ENCODE results near the gene SEMA5B. TPM values are rescaled to one million over a fixed set of nuclear protein-coding genes. Genes with fewer than 3 reads are reported as not detected.
A peak's percentile ranks its signal among the peaks of the same experiment; 100 is the strongest.

The SEMA5B gene
- total and polyA plus RNA-seq, 9 of the 15 experiments (the other 6 are each of a cell fraction or from before 2014, with no cell fraction given), result not detected

DNA sequence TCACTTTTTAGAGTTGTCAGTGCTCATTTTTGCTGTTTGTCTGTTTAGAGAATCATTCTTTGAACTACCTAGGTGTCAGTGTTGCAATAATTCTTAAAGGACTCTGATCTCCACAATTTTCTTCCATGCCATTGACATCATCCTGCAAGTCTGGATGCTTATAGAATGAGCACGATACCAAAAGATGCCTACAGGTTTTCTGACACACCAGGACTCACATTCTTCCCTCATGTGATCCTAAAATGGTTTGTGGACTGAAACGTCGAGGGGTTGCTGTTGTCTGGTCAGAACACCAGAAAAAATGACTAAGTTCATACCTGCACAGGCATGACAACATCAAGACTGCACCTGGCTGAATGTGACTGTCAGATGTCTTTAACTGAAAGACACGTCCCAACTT, 95.9 kb downstream of the SEMA5B start (continued):
- TF ChIP-seq, protein P1, sequence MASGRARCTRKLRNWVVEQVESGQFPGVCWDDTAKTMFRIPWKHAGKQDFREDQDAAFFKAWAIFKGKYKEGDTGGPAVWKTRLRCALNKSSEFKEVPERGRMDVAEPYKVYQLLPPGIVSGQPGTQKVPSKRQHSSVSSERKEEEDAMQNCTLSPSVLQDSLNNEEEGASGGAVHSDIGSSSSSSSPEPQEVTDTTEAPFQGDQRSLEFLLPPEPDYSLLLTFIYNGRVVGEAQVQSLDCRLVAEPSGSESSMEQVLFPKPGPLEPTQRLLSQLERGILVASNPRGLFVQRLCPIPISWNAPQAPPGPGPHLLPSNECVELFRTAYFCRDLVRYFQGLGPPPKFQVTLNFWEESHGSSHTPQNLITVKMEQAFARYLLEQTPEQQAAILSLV (tag; IDR thresholded peaks at IDR 0.05), result no peak
- TF ChIP-seq, protein P2, sequence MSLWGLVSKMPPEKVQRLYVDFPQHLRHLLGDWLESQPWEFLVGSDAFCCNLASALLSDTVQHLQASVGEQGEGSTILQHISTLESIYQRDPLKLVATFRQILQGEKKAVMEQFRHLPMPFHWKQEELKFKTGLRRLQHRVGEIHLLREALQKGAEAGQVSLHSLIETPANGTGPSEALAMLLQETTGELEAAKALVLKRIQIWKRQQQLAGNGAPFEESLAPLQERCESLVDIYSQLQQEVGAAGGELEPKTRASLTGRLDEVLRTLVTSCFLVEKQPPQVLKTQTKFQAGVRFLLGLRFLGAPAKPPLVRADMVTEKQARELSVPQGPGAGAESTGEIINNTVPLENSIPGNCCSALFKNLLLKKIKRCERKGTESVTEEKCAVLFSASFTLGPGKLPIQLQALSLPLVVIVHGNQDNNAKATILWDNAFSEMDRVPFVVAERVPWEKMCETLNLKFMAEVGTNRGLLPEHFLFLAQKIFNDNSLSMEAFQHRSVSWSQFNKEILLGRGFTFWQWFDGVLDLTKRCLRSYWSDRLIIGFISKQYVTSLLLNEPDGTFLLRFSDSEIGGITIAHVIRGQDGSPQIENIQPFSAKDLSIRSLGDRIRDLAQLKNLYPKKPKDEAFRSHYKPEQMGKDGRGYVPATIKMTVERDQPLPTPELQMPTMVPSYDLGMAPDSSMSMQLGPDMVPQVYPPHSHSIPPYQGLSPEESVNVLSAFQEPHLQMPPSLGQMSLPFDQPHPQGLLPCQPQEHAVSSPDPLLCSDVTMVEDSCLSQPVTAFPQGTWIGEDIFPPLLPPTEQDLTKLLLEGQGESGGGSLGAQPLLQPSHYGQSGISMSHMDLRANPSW (CRISPR knock-in tag; IDR thresholded peaks at IDR 0.05), result no peak
- no peak for TF ChIP-seq GTF2A2 (tag; IDR thresholded peaks at IDR 0.05)

DNA sequence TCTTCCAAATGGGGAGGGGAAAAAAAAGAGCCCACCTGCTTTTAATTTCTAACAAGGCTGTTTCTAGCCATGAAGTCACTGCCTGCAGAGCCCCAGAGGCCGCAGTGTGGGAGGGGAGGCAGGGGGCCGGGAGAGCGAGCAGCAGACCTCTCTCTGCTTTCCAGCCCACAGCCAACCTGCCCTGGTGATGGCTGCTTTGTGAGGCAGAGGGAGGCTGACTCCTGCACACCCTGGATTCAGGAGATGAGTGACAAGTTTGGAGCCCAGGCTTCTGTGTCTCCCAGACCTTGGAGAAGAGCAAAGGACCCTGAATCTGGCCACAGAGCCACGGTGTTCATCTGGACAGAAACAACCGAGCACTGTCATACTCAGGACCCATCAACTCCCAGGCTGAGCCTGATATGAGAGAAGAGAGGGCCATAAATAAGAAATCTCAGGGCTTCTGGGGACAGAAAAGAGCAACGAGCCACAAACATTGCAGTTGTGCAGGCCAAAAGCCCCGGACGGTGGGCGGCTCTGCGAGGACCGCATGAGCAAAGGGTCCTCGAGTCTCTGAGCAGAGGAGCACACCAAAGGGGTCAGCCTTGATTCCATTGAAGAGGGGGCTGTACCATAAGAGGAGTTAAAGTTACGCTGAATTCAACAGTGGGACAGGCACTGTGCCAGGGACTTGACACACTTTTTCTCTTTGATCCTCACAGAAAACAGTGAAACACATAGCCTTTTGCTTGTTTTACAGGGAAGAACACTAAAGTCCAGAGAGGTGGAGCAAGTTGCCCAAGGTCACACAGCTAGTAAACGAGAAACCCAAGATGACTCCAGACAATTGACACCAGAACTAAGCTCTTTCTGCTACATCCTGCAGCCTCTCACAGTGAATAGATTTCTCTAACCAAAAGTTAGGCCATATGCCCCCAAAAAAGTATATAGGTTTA, 97.2 kb downstream of the SEMA5B start:
- ATAC-seq (no peak), FAIRE-seq (no peak), DNase-seq (ENCODE audit: extremely low read depth in 1 of 4, low spot score in 3 of 4) (no peak)
- no peak overlapping the region for H3K4me2 ChIP-seq (ENCODE audit: insufficient read depth, low read length)
- no peak overlapping the region for H2AFZ ChIP-seq (ENCODE audit: low read depth, low read length)
- intact Hi-C loops (cut with micrococcal nuclease), result no loop called here
- H3K27me3 ChIP-seq (ENCODE audit: control insufficient read depth in 2 of 2, insufficient read depth in 2 of 2, low read length in 2 of 2), result peaks cover 13 to 45% of the 10 kb centered on the region in 2 experiments; a peak in 3 of 5 replicates
- H4K20me1 ChIP-seq (replicated peaks; ENCODE audit: control insufficient read depth, insufficient read depth, low read length), result no peaks in the 10 kb centered on the region
- CTCF ChIA-PET (ENCODE audit: low intra/inter-chr PET ratio), result no interaction called here
- H3K27ac ChIP-seq (ENCODE audit: extremely low read depth, low read depth, low read length), result no peak overlapping the region
- BruUV-seq (replicated peaks), result no TSS peak
- H3K36me3 ChIP-seq (ENCODE audit: control insufficient read depth, insufficient read depth, low read length), result no peaks in the 10 kb centered on the region
- no peaks in the 10 kb centered on the region for H3K9me1 ChIP-seq (ENCODE audit: control insufficient read depth, insufficient read depth, low read length)
- in situ Hi-C loops (cut with MboI), result no loop called here
- 2% methylated on average over 14 of the region's 14 CpGs for WGBS (ENCODE audit: insufficient coverage, low coverage, missing lambda C conversion rate)
- H3K4me1 ChIP-seq (replicated peaks in 1 of 2; ENCODE audit: control insufficient read depth in 2 of 2, insufficient read depth in 2 of 2, low read length in 2 of 2), result no peaks in the 10 kb centered on the region; a peak in 1 of 5 replicates
- no peaks in the 10 kb centered on the region for H3K9me3 ChIP-seq (replicated peaks; ENCODE audit: control insufficient read depth, insufficient read depth, low read depth, low read length)
- H3K4me3 ChIP-seq, result no peak overlapping the region
- no peak overlapping the region for H3K9ac ChIP-seq (ENCODE audit: insufficient read depth in 1 of 2, low read depth in 2 of 2, low read length in 2 of 2)
- POLR2A ChIA-PET, result no interaction called here
- TF ChIP-seq ZFP36 (IDR thresholded peaks at IDR 0.05; ENCODE audit: low read depth, low read length, partially characterized antibody) (peak; percentile 38), RBM25 (IDR thresholded peaks at IDR 0.05; ENCODE audit: low read depth, low read length, severe bottlenecking) (peak; percentile 57)
- TF ChIP-seq, protein P3, sequence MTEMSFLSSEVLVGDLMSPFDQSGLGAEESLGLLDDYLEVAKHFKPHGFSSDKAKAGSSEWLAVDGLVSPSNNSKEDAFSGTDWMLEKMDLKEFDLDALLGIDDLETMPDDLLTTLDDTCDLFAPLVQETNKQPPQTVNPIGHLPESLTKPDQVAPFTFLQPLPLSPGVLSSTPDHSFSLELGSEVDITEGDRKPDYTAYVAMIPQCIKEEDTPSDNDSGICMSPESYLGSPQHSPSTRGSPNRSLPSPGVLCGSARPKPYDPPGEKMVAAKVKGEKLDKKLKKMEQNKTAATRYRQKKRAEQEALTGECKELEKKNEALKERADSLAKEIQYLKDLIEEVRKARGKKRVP (CRISPR knock-in tag; IDR thresholded peaks at IDR 0.05), result no peak
- H3K79me2 ChIP-seq (ENCODE audit: control insufficient read depth, insufficient read depth, low read length), result no peaks in the 10 kb centered on the region

Data from K562 (cell line).